Naive B cell (primary cell): ENCODE measurements around the gene SPECC1L. TPM values are rescaled to one million over a fixed set of nuclear protein-coding genes. Genes with fewer than 3 reads are reported as not detected.

Experiments used
- ATAC-seq, 2 donors: fragments of 150-1000 bp; cut with Tn5 transposase; 2 replicates each; pipeline ENCODE4 v1.10.0; 2021; ENCODE audit warnings: low read depth in 2 of 2, mild to moderate bottlenecking in 2 of 2, moderate library complexity in 2 of 2
- DNase-seq: peaks from one replicate; pipeline ENCODE4 v3.0.0; 2022
- H3K27ac Mint-ChIP-seq, 6 donors: one replicate each; pipeline ENCODE4 v1.8.0; 2020 to 2022; ENCODE audit warnings: mild to moderate bottlenecking in 6 of 6, mixed read lengths in 6 of 6, moderate library complexity in 5 of 6, inconsistent platforms in 2 of 6
- H3K27me3 Mint-ChIP-seq, 3 donors: one replicate each; pipeline ENCODE4 v1.8.0; 2021 to 2022; ENCODE audit warnings: mixed read lengths in 3 of 3, mild to moderate bottlenecking in 1 of 3
- H3K36me3 Mint-ChIP-seq, 2 donors: one replicate each; pipeline ENCODE4 v1.8.0; 2020 to 2022; ENCODE audit warnings: mixed read lengths in 2 of 2, inconsistent platforms in 1 of 2, mild to moderate bottlenecking in 1 of 2
- H3K4me1 Mint-ChIP-seq, 3 donors: one replicate each; pipeline ENCODE4 v1.8.0; 2020 to 2022; ENCODE audit warnings: mixed read lengths in 3 of 3, inconsistent platforms in 1 of 3, mild to moderate bottlenecking in 1 of 3, moderate library complexity in 1 of 3
- H3K4me3 Mint-ChIP-seq, 8 donors: one replicate each; pipeline ENCODE4 v1.8.0; 2020 to 2022; ENCODE audit warnings: mild to moderate bottlenecking in 8 of 8, mixed read lengths in 8 of 8, moderate library complexity in 8 of 8, inconsistent platforms in 2 of 8
- H3K9me3 Mint-ChIP-seq, 7 donors: one replicate each; pipeline ENCODE4 v1.8.0; 2020 to 2022; ENCODE audit warnings: mixed read lengths in 7 of 7, mild to moderate bottlenecking in 5 of 7, inconsistent platforms in 2 of 7, moderate library complexity in 1 of 7
- polyA plus RNA-seq, 6 donors: library from polyadenylated mRNA; unstranded; fragments of 300-500 nt; fragmentation: Illumina TruSeq; gene quantifications; one replicate each; pipeline ENCODE4 v1.2.3, GENCODE V29; 2021; ENCODE audit warnings: low read depth in 6 of 6

SPECC1L gene
- polyA plus RNA-seq, 6 donors from 2014 or later = 1.7 to 29.4 (median 9.7) TPM

- Mint-ChIP-seq H3K36me3 (peaks cover 6 to 9% of the 10 kb centered on the region in 2 donors), H3K9me3 (no peaks in the 10 kb centered on the region), H3K27ac (peak overlapping the region in 1 of 6 donors; percentile 27), H3K4me1 (peaks cover 19 to 46% (median 41%) of the 10 kb centered on the region in 3 donors), H3K27me3 (no peaks in the 10 kb centered on the region), H3K4me3 (no peak overlapping the region)
- ATAC-seq = no peak
- no peak for DNase-seq
Measured at GRCh38 chr22:24444729-24445466, 174.3 kb downstream of the SPECC1L start.

- H3K4me3 Mint-ChIP-seq = no peak overlapping the region
- ATAC-seq (no peak), DNase-seq (no peak)
- peaks cover 25 to 50% (median 43%) of the 10 kb centered on the region in 3 donors for H3K4me1 Mint-ChIP-seq
- peaks cover 5 to 7% of the 10 kb centered on the region in 2 donors for H3K36me3 Mint-ChIP-seq
- H3K27me3 Mint-ChIP-seq = no peaks in the 10 kb centered on the region
- no peaks in the 10 kb centered on the region for H3K9me3 Mint-ChIP-seq
- peak overlapping the region in 3 of 6 donors; percentile 15 to 77 (median 54) for H3K27ac Mint-ChIP-seq
Measured at GRCh38 chr22:24445481-24446259, 175.0 kb downstream of the SPECC1L start.

GRCh38 chr22:24446260-24446611, 175.6 kb downstream of the SPECC1L start:
- H3K27ac Mint-ChIP-seq = peak overlapping the region in 1 of 6 donors; percentile 77

GRCh38 chr22:24450610-24451009, 180.0 kb downstream of the SPECC1L start:
- no peak for ATAC-seq
- peak overlapping the region in 3 of 8 donors; percentile 4 to 56 (median 45) for H3K4me3 Mint-ChIP-seq

More at GRCh38 chr22:24446260-24446611, 175.6 kb downstream of the SPECC1L start:
- peaks cover 22 to 46% (median 40%) of the 10 kb centered on the region in 3 donors for H3K4me1 Mint-ChIP-seq
- H3K36me3 Mint-ChIP-seq = peaks cover 0 to 1% of the 10 kb centered on the region in 2 donors
- H3K9me3 Mint-ChIP-seq = peaks cover 0 to 2% (median 0%) of the 10 kb centered on the region in 7 donors
- no peaks in the 10 kb centered on the region for H3K27me3 Mint-ChIP-seq
- no peak for DNase-seq
- no peak overlapping the region for H3K4me3 Mint-ChIP-seq
- no peak for ATAC-seq

GRCh38 chr22:24451162-24451561, 180.5 kb downstream of the SPECC1L start:
- Mint-ChIP-seq H3K27me3 (no peaks in the 10 kb centered on the region), H3K9me3 (peaks cover 0 to 4% (median 0%) of the 10 kb centered on the region in 7 donors), H3K27ac (no peak overlapping the region), H3K4me1 (peaks cover 23 to 28% (median 27%) of the 10 kb centered on the region in 3 donors), H3K4me3 (peak overlapping the region in 1 of 8 donors; percentile 9), H3K36me3 (no peaks in the 10 kb centered on the region)
- no peak for DNase-seq
- no peak for ATAC-seq

More at GRCh38 chr22:24450610-24451009, 180.0 kb downstream of the SPECC1L start:
- Mint-ChIP-seq H3K27ac (peak overlapping the region in 4 of 6 donors; percentile 43 to 90 (median 80)), H3K9me3 (peaks cover 0 to 4% (median 0%) of the 10 kb centered on the region in 7 donors), H3K4me1 (peaks cover 22 to 27% (median 23%) of the 10 kb centered on the region in 3 donors), H3K27me3 (no peaks in the 10 kb centered on the region), H3K36me3 (no peaks in the 10 kb centered on the region)
- DNase-seq = no peak

- ATAC-seq = no peak
- DNase-seq = no peak
- Mint-ChIP-seq H3K9me3 (peaks cover 0 to 4% (median 0%) of the 10 kb centered on the region in 7 donors), H3K27ac (no peak overlapping the region), H3K4me3 (no peak overlapping the region), H3K27me3 (no peaks in the 10 kb centered on the region), H3K36me3 (no peaks in the 10 kb centered on the region), H3K4me1 (peaks cover 18 to 23% (median 19%) of the 10 kb centered on the region in 3 donors)
Measured at GRCh38 chr22:24453853-24454252, 183.2 kb downstream of the SPECC1L start.

- DNase-seq (no peak), ATAC-seq (no peak)
- Mint-ChIP-seq H3K36me3 (no peaks in the 10 kb centered on the region), H3K4me3 (no peak overlapping the region), H3K9me3 (peaks cover 0 to 4% (median 0%) of the 10 kb centered on the region in 7 donors), H3K27me3 (no peaks in the 10 kb centered on the region), H3K27ac (peak overlapping the region in 1 of 6 donors; percentile 38), H3K4me1 (peaks cover 10 to 20% (median 12%) of the 10 kb centered on the region in 3 donors)
Measured at GRCh38 chr22:24455039-24455438, 184.4 kb downstream of the SPECC1L start.

GRCh38 chr22:24455751-24456426, 185.3 kb downstream of the SPECC1L start:
- peak overlapping the region in 3 of 6 donors; percentile 45 to 91 (median 83) for H3K27ac Mint-ChIP-seq
- H3K27me3 Mint-ChIP-seq = no peaks in the 10 kb centered on the region
- no peaks in the 10 kb centered on the region for H3K36me3 Mint-ChIP-seq
- peaks cover 2 to 12% (median 5%) of the 10 kb centered on the region in 3 donors for H3K4me1 Mint-ChIP-seq
- peaks cover 0 to 4% (median 0%) of the 10 kb centered on the region in 7 donors for H3K9me3 Mint-ChIP-seq
- DNase-seq (no peak), ATAC-seq (no peak)
- no peak overlapping the region for H3K4me3 Mint-ChIP-seq

GRCh38 chr22:24457894-24458420, 187.3 kb downstream of the SPECC1L start:
- H3K36me3 Mint-ChIP-seq = peaks cover 0 to 8% of the 10 kb centered on the region in 2 donors
- DNase-seq = no peak
- peaks cover 0 to 2% (median 0%) of the 10 kb centered on the region in 7 donors for H3K9me3 Mint-ChIP-seq
- no peak for ATAC-seq
- H3K27ac Mint-ChIP-seq = peak overlapping the region in 1 of 6 donors; percentile 34
- H3K4me3 Mint-ChIP-seq = peak overlapping the region in 1 of 8 donors; percentile 56
- peaks cover 13 to 18% (median 18%) of the 10 kb centered on the region in 3 donors for H3K4me1 Mint-ChIP-seq
- no peaks in the 10 kb centered on the region for H3K27me3 Mint-ChIP-seq

GRCh38 chr22:24459911-24460310, 189.3 kb downstream of the SPECC1L start:
- Mint-ChIP-seq H3K4me1 (peaks cover 23 to 25% (median 24%) of the 10 kb centered on the region in 3 donors), H3K36me3 (peaks cover 0 to 8% of the 10 kb centered on the region in 2 donors), H3K27ac (peak overlapping the region in 1 of 6 donors; percentile 54), H3K9me3 (peaks cover 0 to 6% (median 1%) of the 10 kb centered on the region in 7 donors), H3K27me3 (no peaks in the 10 kb centered on the region), H3K4me3 (no peak overlapping the region)
- ATAC-seq = no peak
- DNase-seq = no peak

GRCh38 chr22:24460418-24461089, 189.9 kb downstream of the SPECC1L start:
- H3K4me3 Mint-ChIP-seq = no peak overlapping the region
- ATAC-seq (no peak), DNase-seq (no peak)
- H3K4me1 Mint-ChIP-seq = peaks cover 23 to 25% (median 24%) of the 10 kb centered on the region in 3 donors
- H3K27ac Mint-ChIP-seq = peak overlapping the region in 3 of 6 donors; percentile 29 to 78 (median 78)
- H3K9me3 Mint-ChIP-seq = peaks cover 0 to 6% (median 1%) of the 10 kb centered on the region in 7 donors
- no peaks in the 10 kb centered on the region for H3K27me3 Mint-ChIP-seq
- peaks cover 0 to 8% of the 10 kb centered on the region in 2 donors for H3K36me3 Mint-ChIP-seq

- peak overlapping the region in 1 of 8 donors; percentile 78 for H3K4me3 Mint-ChIP-seq
- H3K4me1 Mint-ChIP-seq = peaks cover 30 to 39% (median 37%) of the 10 kb centered on the region in 3 donors
- peaks cover 0 to 6% (median 1%) of the 10 kb centered on the region in 7 donors for H3K9me3 Mint-ChIP-seq
- no peaks in the 10 kb centered on the region for H3K27me3 Mint-ChIP-seq
- H3K27ac Mint-ChIP-seq = peak overlapping the region; percentile 8 to 88 (median 74)
- DNase-seq (no peak), ATAC-seq (peak; percentile 38 to 47)
- peaks cover 0 to 8% of the 10 kb centered on the region in 2 donors for H3K36me3 Mint-ChIP-seq
Measured at GRCh38 chr22:24463071-24463760, 192.6 kb downstream of the SPECC1L start.
